ENCODE results near the gene AMN1.

The AMN1 gene

DNA sequence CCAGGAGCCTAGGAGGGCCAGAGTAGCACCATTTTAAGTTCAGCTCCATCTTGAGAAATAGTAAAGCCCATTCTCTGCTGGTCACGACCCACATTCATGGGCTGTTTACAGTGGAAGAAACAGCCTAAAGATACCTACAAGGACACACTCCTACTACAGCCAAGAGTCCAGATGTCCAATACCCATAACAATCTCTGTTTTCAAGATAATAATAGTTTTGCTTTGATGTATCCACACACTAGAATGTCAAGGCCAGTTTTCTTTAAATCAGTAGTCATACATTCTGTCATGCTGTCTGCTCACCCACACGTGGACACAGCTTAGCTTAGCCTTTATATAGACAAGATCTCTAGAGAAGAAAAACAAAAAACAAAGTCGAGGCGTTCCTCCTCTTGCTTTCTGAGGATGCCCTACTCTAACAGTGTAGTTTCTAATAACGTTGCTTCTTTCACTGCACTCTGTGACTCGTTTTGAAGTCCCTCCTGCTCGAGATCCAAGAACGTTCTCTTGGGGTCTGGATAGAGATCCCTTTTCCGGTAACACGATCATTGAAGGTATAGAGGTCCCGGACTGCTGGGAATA lies 87.2 kb downstream of the AMN1 start:
- no peak for DNase-seq (ENCODE audit: insufficient read length, low spot score)
- FAIRE-seq = no peak
- TF ChIP-seq, protein P1, sequence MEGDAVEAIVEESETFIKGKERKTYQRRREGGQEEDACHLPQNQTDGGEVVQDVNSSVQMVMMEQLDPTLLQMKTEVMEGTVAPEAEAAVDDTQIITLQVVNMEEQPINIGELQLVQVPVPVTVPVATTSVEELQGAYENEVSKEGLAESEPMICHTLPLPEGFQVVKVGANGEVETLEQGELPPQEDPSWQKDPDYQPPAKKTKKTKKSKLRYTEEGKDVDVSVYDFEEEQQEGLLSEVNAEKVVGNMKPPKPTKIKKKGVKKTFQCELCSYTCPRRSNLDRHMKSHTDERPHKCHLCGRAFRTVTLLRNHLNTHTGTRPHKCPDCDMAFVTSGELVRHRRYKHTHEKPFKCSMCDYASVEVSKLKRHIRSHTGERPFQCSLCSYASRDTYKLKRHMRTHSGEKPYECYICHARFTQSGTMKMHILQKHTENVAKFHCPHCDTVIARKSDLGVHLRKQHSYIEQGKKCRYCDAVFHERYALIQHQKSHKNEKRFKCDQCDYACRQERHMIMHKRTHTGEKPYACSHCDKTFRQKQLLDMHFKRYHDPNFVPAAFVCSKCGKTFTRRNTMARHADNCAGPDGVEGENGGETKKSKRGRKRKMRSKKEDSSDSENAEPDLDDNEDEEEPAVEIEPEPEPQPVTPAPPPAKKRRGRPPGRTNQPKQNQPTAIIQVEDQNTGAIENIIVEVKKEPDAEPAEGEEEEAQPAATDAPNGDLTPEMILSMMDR (IDR thresholded peaks at IDR 0.05; ENCODE audit: insufficient read depth, missing control alignments) = no peak

GRCh38 chr12:31634620-31635019 lies 94.2 kb downstream of the AMN1 start:
- TF ChIP-seq, protein P1 (IDR thresholded peaks at IDR 0.05; ENCODE audit: insufficient read depth, missing control alignments) = no peak
- FAIRE-seq = no peak

DNA sequence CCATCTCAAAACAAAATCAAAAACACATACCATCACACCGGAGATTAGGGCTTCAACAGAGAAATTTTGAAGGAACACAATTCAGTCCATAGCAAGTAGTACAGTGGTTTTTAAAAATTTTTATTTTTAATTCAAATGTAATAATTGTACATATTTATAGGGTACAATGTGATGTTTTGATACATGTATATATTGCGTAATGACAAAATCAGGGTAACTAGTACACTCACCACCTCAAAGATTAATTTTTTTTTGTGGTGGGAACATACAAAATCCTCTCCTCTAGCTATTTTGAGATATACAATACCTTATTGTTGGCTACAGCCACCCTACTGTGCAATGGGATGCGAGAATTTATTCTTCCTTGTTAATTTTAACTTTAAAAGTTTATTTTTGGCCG lies 95.4 kb downstream of the AMN1 start:
- FAIRE-seq (no peak), DNase-seq (ENCODE audit: insufficient read length, low spot score) (no peak)
- TF ChIP-seq, protein P1 (IDR thresholded peaks at IDR 0.05; ENCODE audit: insufficient read depth, missing control alignments) = no peak

More at GRCh38 chr12:31634620-31635019, 94.2 kb downstream of the AMN1 start:
- DNase-seq (ENCODE audit: insufficient read length, low spot score) = no peak

DNA sequence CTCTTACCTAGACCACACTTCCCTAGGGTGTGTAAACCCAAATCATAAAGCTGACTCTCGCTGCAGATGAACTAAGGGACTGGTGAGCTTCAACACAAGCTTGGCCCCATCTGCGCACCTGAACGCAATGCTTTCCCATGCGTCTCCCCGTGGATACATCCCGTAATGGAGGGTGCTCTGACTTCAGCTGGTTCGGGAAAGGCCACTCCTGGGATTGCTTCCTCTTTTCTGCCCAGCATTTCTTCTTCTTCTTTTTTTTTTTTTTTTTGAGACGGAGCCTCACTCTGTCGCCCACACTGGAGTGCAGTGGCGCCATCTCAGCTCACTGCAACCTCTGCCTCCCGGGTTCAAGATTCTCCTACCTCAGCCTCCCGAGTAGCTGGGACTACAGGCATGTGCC lies 97.0 kb downstream of the AMN1 start:
- no peak for DNase-seq (ENCODE audit: insufficient read length, low spot score)
- TF ChIP-seq, protein P1 (IDR thresholded peaks at IDR 0.05; ENCODE audit: insufficient read depth, missing control alignments) = no peak
- FAIRE-seq = no peak

GRCh38 chr12:31631023-31631724 lies 97.6 kb downstream of the AMN1 start:
- FAIRE-seq = no peak
- DNase-seq (ENCODE audit: insufficient read length, low spot score) = no peak
- TF ChIP-seq, protein P1 (IDR thresholded peaks at IDR 0.05; ENCODE audit: insufficient read depth, missing control alignments) = no peak

DNA sequence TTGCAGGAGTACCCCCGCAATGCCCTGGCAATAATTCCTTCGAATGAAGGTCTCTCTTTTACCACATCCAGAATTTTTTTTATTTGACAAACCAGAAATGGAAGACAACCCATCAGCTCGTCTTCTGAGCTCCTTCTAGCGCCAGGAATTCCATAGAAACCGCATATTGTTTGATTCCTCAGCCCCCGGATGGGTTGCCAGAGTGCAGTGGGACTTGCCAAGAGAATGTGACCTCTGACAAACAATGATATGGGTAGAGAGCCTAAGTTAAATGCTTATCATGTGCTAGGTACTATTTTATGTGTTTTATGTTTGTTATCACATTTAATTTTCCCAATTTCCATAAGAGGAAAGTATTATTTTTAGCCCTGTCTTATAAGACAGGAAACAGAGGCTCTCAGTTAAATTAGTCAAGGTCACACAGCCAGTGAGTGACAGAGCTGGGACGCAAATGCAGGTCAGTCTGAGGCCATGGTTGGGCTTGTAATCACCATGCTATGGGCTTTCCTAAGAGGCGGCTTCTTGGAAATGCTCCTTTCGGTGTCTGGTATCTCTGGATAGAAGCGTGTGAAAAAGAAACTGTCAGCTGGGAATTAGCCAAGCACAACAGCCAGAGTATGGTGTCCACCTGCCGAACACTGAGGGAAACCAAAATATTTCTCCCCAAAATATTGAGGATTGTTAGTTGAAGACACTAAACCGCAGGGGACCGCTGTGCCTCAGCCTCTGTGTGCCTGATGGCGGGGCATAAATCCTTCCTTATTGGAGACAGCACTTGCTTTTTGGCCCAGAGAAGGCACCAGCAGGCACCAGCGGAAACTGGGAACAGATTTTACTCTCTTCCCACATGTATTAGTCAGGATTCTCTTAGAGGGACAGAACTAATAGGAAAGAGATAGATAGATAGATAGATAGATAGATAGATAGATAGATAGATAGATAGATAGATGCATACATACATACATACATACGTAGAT lies 98.8 kb downstream of the AMN1 start:
- DNase-seq (ENCODE audit: insufficient read length, low spot score) (no peak), FAIRE-seq (no peak)
- TF ChIP-seq, protein P1 (IDR thresholded peaks at IDR 0.05; ENCODE audit: insufficient read depth, missing control alignments) = no peak
